ENCODE results near the gene APBA1.

DNA sequence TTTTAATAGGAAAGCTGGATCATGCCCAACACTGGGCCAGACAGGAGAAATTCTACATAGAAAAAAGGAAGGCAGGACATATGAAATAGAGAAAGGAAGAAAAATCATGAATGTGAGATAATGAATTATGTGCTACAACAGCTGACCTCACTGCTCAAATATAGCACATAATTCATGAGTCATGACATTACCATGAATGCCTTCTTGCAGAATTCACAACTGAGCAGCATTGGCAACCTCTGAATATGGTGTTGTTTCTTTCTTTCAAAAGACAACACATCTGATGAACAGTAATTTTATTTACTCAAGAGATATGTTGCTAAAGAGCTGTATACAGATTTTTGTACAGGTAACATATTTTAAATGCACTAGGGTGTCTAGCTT, 34.4 kb downstream of the APBA1 start:
- TF ChIP-seq, protein P1, sequence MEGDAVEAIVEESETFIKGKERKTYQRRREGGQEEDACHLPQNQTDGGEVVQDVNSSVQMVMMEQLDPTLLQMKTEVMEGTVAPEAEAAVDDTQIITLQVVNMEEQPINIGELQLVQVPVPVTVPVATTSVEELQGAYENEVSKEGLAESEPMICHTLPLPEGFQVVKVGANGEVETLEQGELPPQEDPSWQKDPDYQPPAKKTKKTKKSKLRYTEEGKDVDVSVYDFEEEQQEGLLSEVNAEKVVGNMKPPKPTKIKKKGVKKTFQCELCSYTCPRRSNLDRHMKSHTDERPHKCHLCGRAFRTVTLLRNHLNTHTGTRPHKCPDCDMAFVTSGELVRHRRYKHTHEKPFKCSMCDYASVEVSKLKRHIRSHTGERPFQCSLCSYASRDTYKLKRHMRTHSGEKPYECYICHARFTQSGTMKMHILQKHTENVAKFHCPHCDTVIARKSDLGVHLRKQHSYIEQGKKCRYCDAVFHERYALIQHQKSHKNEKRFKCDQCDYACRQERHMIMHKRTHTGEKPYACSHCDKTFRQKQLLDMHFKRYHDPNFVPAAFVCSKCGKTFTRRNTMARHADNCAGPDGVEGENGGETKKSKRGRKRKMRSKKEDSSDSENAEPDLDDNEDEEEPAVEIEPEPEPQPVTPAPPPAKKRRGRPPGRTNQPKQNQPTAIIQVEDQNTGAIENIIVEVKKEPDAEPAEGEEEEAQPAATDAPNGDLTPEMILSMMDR (conservative IDR thresholded peaks at IDR 0.05 in 1 of 2, IDR thresholded peaks at IDR 0.05 in 1 of 2; ENCODE audit: extremely low read depth in 1 of 2, insufficient read depth in 1 of 2, low read depth in 1 of 2, low read length in 2 of 2): no peak
- TF ChIP-seq EZH2 (IDR thresholded peaks at IDR 0.05; ENCODE audit: borderline replicate concordance, low read length): no peak
